Medulla oblongata (tissue), 1 donor: Measurements from ENCODE around the gene OPCML.

Source experiments
- DNase-seq: peaks from one replicate; pipeline ENCODE4 v3.0.0-alpha.2; 2015; ENCODE audit errors: extremely low spot score

The OPCML gene

GRCh38 chr11:133361689-133361994, 170.7 kb downstream of the OPCML start:
- DNase-seq, result no peak

GRCh38 chr11:133360860-133361688, 171.2 kb downstream of the OPCML start:
- no peak for DNase-seq

- no peak for DNase-seq
Observed at GRCh38 chr11:133355095-133355494, 177.2 kb downstream of the OPCML start.

- DNase-seq, result no peak
Observed at GRCh38 chr11:133354069-133354468, 178.2 kb downstream of the OPCML start.

GRCh38 chr11:133350045-133350444, 182.3 kb downstream of the OPCML start:
- no peak for DNase-seq

GRCh38 chr11:133347988-133348387, 184.3 kb downstream of the OPCML start:
- no peak for DNase-seq

GRCh38 chr11:133346137-133346536, 186.2 kb downstream of the OPCML start:
- no peak for DNase-seq

- no peak for DNase-seq
Observed at GRCh38 chr11:133343951-133344350, 188.3 kb downstream of the OPCML start.

GRCh38 chr11:133339495-133340140, 192.7 kb downstream of the OPCML start:
- peak; percentile 50 for DNase-seq

GRCh38 chr11:133338588-133338987, 193.7 kb downstream of the OPCML start:
- DNase-seq, result no peak

- DNase-seq, result no peak
Observed at GRCh38 chr11:133337951-133338418, 194.3 kb downstream of the OPCML start.

- DNase-seq, result no peak
Observed at GRCh38 chr11:133337193-133337592, 195.1 kb downstream of the OPCML start.

GRCh38 chr11:133331031-133331430, 201.3 kb downstream of the OPCML start:
- DNase-seq, result no peak

- no peak for DNase-seq
Observed at GRCh38 chr11:133326849-133327248, 205.5 kb downstream of the OPCML start.

GRCh38 chr11:133326332-133326731, 206.0 kb downstream of the OPCML start:
- no peak for DNase-seq

GRCh38 chr11:133325711-133326110, 206.6 kb downstream of the OPCML start:
- DNase-seq, result no peak

GRCh38 chr11:133323354-133323753, 208.9 kb downstream of the OPCML start:
- no peak for DNase-seq

- no peak for DNase-seq
Observed at GRCh38 chr11:133318221-133318620, 214.1 kb downstream of the OPCML start.

GRCh38 chr11:133311230-133311629, 221.1 kb downstream of the OPCML start:
- no peak for DNase-seq

GRCh38 chr11:133306019-133306418, 226.3 kb downstream of the OPCML start:
- no peak for DNase-seq

- no peak for DNase-seq
Observed at GRCh38 chr11:133305208-133305956, 226.9 kb downstream of the OPCML start.

GRCh38 chr11:133303262-133303661, 229.0 kb downstream of the OPCML start:
- no peak for DNase-seq

GRCh38 chr11:133302056-133302455, 230.2 kb downstream of the OPCML start:
- DNase-seq, result no peak
